Stimulated activated CD8-positive, alpha-beta memory T cell treated with anti-CD3 and anti-CD28 coated beads, Interleukin-2, amount 100 ng/mL, for 1 hour (primary cell): ENCODE data around the gene ZNF224.
A peak's percentile ranks its signal among the peaks of the same experiment; 100 is the strongest.

ENCODE experiments used
- DNase-seq, 2 donors: peaks; one replicate each; pipeline ENCODE4 v3.0.0-alpha.2; 2020; ENCODE audit warnings: low read depth in 2 of 2

Gene ZNF224

GRCh38 chr19:44131955-44132354 is 37.8 kb downstream of the ZNF224 start:
- no peak for DNase-seq

GRCh38 chr19:44141191-44142058 is 47.3 kb downstream of the ZNF224 start, which contains the start of gene ZNF234:
ZNF234 (plus strand) TSS chr19:44141554; CDS start chr19:44144633, 3,079 bp downstream.
- peak; percentile 45 to 47 for DNase-seq

- no peak for DNase-seq
Measured at GRCh38 chr19:44142059-44142433, 47.9 kb downstream of the ZNF224 start.

- DNase-seq: no peak
Measured at GRCh38 chr19:44149776-44150175, 55.6 kb downstream of the ZNF224 start.

- DNase-seq: no peak
Measured at GRCh38 chr19:44151491-44151890, 57.3 kb downstream of the ZNF224 start.

- no peak for DNase-seq
Measured at GRCh38 chr19:44156475-44156874, 62.3 kb downstream of the ZNF224 start.
